Kidney (tissue), 14 donors: ENCODE measurements around the gene CLDN22. TPM values are rescaled to one million over a fixed set of nuclear protein-coding genes. Genes with fewer than 3 reads are reported as not detected.
A peak's percentile ranks its signal among the peaks of the same experiment; 100 is the strongest.

ENCODE experiments used
- DNase-seq, 5 donors: peaks; one replicate each; pipeline ENCODE4 v3.0.0-alpha.2; 2013 to 2020
- FAIRE-seq: peaks from 2 replicates; lab custom pipeline; 2012; peaks lifted over from hg19 to GRCh38; lab: Jason Lieb, UNC
- H3K27ac ChIP-seq, 2 donors: one replicate each; pipeline ENCODE4 v1.7.0; 2013; ENCODE audit warnings: low read depth in 2 of 2, low read length in 2 of 2, inconsistent platforms in 1 of 2
- H3K27me3 ChIP-seq: one replicate; pipeline ENCODE4 v1.7.1; 2013; ENCODE audit warnings: low read length, inconsistent platforms; ENCODE audit not compliant: control insufficient read depth, insufficient read depth
- H3K36me3 ChIP-seq, 3 donors: one replicate each; pipeline versions ENCODE4 v1.7.0 to v1.7.1; 2013; ENCODE audit warnings: low read length in 3 of 3, control low read depth in 1 of 3, inconsistent platforms in 1 of 3; ENCODE audit not compliant: insufficient read depth in 3 of 3, control insufficient read depth in 2 of 3
- H3K4me1 ChIP-seq, 3 donors: one replicate each; pipeline versions ENCODE4 v1.7.0 to v1.7.1; 2013; ENCODE audit warnings: low read length in 3 of 3, inconsistent platforms in 1 of 3, low read depth in 1 of 3; ENCODE audit not compliant: control insufficient read depth in 2 of 3, insufficient read depth in 2 of 3
- H3K4me3 ChIP-seq, 3 donors: one replicate each; pipeline versions ENCODE4 v1.7.0 to v1.8.1; 2013; ENCODE audit warnings: low read length in 3 of 3, control low read depth in 1 of 3, inconsistent platforms in 1 of 3
- H3K9ac ChIP-seq, 3 donors: one replicate each; pipeline versions ENCODE4 v1.7.0 to v1.7.1; 2013; ENCODE audit warnings: low read length in 3 of 3, control low read depth in 1 of 3, inconsistent platforms in 1 of 3
- H3K9me3 ChIP-seq, 3 donors: one replicate each; pipeline versions ENCODE4 v1.7.0 to v1.7.1; 2013; ENCODE audit warnings: low read length in 3 of 3, control low read depth in 1 of 3, inconsistent platforms in 1 of 3; ENCODE audit not compliant: control insufficient read depth in 2 of 3, insufficient read depth in 1 of 3
- CTCF ChIP-seq: IDR thresholded peaks from 3 replicates; pipeline ENCODE4 v1.5.1; 2012; ENCODE audit warnings: mild to moderate bottlenecking, moderate library complexity, borderline replicate concordance; ENCODE audit not compliant: insufficient read depth; ENCODE audit errors: extremely low read depth
- intact Hi-C: fragments of 100-400 bp; cut with DNase I; formaldehyde crosslinking; loops from one replicate; pipeline ENCODE4 v1.11.1; 2022
- polyA plus RNA-seq: library from polyadenylated mRNA; stranded (reverse); fragments of 350-450 nt; fragmentation: Illumina TruSeq; extraction: RNeasy Lipid Tissue Mini Kit (QIAGEN cat#74804); gene quantifications from one replicate; pipeline ENCODE4 v1.2.3, GENCODE V29; 2014; ENCODE audit warnings: low read depth, low replicate concordance; ENCODE audit not compliant: insufficient read depth
- total RNA-seq: library from RNA; stranded (reverse); fragmentation: NEBNext Ultra II Directional; extraction: Animal tissue kit (Norgen Biotek cat#: 25700); gene quantifications from one replicate; pipeline ENCODE4 v1.2.1, GENCODE V29; 2021
- donor health status: control.
- donor health status: control.
- donor health status: control.
- donor health status: control.
- donor health status: control.
- donor health status: DM: yes; HTN: yes; CAD: no.
- donor health status: Normal renal cell carcinoma (clear cell type).

CLDN22 gene
- total and polyA plus RNA-seq, 2 donors from 2014 or later, result 0.39 TPM; not detected in 1

GRCh38 chr4:183333202-183333601, 13.1 kb upstream of the CLDN22 start:
- H3K9me3 ChIP-seq, result peaks cover 0 to 8% (median 0%) of the 10 kb centered on the region in 3 donors
- H3K4me1 ChIP-seq, result peaks cover 0 to 19% (median 13%) of the 10 kb centered on the region in 3 donors
- no peak for FAIRE-seq
- H3K9ac ChIP-seq, result no peak overlapping the region
- H3K4me3 ChIP-seq, result no peak overlapping the region
- H3K27me3 ChIP-seq, result no peaks in the 10 kb centered on the region
- peak in 1 of 5 donors; percentile 7 for DNase-seq
- no peak overlapping the region for H3K27ac ChIP-seq
- TF ChIP-seq CTCF, result no peak
- intact Hi-C loops, result no loop called here
- no peaks in the 10 kb centered on the region for H3K36me3 ChIP-seq

- Histone ChIP-seq H3K36me3 (no peaks in the 10 kb centered on the region), H3K4me1 (peaks cover 0 to 19% (median 13%) of the 10 kb centered on the region in 3 donors), H3K9me3 (peaks cover 0 to 8% (median 0%) of the 10 kb centered on the region in 3 donors), H3K27ac (peak overlapping the region; percentile 33 to 57), H3K27me3 (no peaks in the 10 kb centered on the region), H3K9ac (no peak overlapping the region), H3K4me3 (no peak overlapping the region)
- intact Hi-C loops, result no loop called here
- TF ChIP-seq CTCF, result no peak
- DNase-seq (peak in 4 of 5 donors; percentile 68 to 83 (median 78)), FAIRE-seq (no peak)
These were observed 12.4 kb upstream of the CLDN22 start for GRCh38 chr4:183332447-183332846.

- DNase-seq, result no peak
- Histone ChIP-seq H3K36me3 (peaks cover 0 to 4% (median 0%) of the 10 kb centered on the region in 3 donors), H3K4me1 (peaks cover 0 to 19% (median 13%) of the 10 kb centered on the region in 3 donors), H3K9ac (no peak overlapping the region), H3K9me3 (peaks cover 0 to 14% (median 0%) of the 10 kb centered on the region in 3 donors), H3K27me3 (no peaks in the 10 kb centered on the region), H3K27ac (peak overlapping the region in 1 of 2 donors; percentile 57), H3K4me3 (no peak overlapping the region)
- no peak for FAIRE-seq
- no peak for TF ChIP-seq CTCF
- intact Hi-C loops, result no loop called here
These were observed 10.8 kb upstream of the CLDN22 start for GRCh38 chr4:183330841-183331240.
